GM12865 (cell line): ENCODE measurements around the gene XPO4.

Experiments used
- DNase-seq: peaks from one replicate; pipeline ENCODE4 v3.0.0; 2010; ENCODE audit warnings: low read depth
- H3K4me3 ChIP-seq: 2 replicates; pipeline ENCODE4 v1.5.1; 2011; ENCODE audit warnings: mild to moderate bottlenecking, low read depth, low read length, control low read depth
- TF ChIP-seq, protein P1 (sequence below): IDR thresholded peaks from 2 replicates; pipeline ENCODE4 v1.5.1; 2011; ENCODE audit warnings: low read length, control low read depth, low read depth, inconsistent platforms; ENCODE audit not compliant: insufficient read depth; ENCODE audit errors: missing control alignments

The XPO4 gene

DNA sequence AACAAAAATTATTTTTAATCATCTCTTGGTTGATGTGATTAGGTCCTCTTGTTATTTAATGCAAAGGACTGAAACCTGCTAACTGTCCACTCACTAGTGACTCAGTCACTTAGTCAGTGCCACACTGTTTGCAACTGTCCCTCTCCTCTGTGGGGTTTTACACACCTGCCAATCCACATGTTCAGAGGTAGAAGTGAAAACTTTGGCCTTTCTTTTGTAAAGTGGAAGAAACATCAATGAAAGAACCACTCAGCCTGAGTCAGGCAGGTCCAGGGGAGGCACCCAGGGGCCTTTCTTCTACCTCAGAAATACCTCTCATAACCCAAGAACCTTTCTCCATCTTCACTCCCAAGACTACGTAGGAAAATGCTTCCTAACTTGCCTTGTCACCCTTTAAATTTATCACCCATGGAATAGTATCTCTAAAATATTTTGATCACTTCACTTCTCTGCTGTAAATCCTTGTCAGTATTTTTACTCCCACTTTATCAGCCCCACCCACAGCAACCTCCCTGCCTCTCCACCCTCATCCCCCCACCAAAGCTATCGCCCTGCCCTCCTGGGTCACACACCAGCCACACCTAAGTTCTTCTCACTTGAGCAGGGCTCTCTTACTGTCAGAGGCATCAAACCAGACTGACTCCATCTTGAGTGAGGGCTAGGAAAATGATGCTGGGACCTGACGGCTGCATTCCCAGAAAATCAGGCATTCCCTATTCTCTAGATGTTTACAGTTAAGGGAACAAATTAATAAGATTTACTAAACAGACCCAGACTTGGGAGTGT, 99.2 kb downstream of the XPO4 start:
- no peak overlapping the region for H3K4me3 ChIP-seq

GRCh38 chr13:20801707-20802106, 100.8 kb downstream of the XPO4 start:
- H3K4me3 ChIP-seq = no peak overlapping the region
- TF ChIP-seq, protein P1, sequence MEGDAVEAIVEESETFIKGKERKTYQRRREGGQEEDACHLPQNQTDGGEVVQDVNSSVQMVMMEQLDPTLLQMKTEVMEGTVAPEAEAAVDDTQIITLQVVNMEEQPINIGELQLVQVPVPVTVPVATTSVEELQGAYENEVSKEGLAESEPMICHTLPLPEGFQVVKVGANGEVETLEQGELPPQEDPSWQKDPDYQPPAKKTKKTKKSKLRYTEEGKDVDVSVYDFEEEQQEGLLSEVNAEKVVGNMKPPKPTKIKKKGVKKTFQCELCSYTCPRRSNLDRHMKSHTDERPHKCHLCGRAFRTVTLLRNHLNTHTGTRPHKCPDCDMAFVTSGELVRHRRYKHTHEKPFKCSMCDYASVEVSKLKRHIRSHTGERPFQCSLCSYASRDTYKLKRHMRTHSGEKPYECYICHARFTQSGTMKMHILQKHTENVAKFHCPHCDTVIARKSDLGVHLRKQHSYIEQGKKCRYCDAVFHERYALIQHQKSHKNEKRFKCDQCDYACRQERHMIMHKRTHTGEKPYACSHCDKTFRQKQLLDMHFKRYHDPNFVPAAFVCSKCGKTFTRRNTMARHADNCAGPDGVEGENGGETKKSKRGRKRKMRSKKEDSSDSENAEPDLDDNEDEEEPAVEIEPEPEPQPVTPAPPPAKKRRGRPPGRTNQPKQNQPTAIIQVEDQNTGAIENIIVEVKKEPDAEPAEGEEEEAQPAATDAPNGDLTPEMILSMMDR = no peak
- DNase-seq = no peak

More for the DNA sequence above, 99.2 kb downstream of the XPO4 start:
- TF ChIP-seq, protein P1 = no peak
- no peak for DNase-seq

DNA sequence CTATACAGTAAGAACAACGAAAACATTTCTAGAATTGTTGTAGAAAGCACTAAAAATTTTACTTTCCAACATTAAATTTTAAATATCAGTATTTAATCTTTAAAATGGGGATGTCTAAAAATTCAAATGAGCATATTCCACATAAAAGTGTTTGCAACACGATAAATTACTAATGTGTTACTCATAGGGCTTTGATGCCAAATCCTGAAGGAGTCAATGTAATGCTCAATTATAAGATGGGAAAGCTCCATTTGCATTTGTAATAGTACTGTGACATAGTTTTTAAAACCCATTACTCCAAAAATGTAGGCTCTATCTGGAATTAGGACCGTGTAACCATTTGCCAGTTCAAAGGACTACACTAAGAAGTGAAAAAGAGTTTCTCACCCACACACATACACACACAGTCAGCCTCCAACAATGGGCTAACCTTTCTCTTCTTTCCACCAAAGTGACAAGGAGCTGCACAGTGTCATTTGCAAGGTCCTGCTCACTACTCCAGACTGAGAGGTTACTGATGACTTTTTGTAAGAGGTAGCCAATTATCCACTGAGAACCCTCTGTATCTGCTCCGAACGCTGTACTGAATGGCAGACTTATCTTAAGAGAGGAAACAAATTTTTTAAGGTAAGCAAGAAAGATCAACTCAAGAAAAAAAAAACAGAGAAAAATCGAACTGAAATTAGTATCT, 102.7 kb downstream of the XPO4 start:
- DNase-seq = no peak
- H3K4me3 ChIP-seq = no peak overlapping the region

DNA sequence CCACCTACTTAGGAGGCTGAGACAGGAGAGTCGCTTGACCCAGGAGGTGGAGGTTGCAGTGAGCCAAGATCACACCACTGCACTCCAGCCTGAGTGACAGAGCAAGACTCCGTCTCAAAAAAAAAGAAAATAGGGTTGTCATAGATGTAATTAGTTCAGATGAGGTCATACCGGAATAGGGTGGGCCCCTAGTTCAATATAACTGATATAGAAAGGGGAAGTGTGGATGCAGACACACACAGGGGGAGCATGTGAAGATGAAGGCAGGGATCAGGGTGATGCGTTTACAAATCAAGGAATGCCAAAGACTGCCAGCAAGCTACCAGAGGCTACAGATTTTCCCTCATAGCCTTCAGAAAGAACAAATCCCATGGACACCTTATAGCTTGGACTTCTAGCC, 104.5 kb downstream of the XPO4 start:
- no peak for DNase-seq
- TF ChIP-seq, protein P1 = no peak
- H3K4me3 ChIP-seq = no peak overlapping the region

More for the DNA sequence above, 102.7 kb downstream of the XPO4 start:
- TF ChIP-seq, protein P1 = no peak

DNA sequence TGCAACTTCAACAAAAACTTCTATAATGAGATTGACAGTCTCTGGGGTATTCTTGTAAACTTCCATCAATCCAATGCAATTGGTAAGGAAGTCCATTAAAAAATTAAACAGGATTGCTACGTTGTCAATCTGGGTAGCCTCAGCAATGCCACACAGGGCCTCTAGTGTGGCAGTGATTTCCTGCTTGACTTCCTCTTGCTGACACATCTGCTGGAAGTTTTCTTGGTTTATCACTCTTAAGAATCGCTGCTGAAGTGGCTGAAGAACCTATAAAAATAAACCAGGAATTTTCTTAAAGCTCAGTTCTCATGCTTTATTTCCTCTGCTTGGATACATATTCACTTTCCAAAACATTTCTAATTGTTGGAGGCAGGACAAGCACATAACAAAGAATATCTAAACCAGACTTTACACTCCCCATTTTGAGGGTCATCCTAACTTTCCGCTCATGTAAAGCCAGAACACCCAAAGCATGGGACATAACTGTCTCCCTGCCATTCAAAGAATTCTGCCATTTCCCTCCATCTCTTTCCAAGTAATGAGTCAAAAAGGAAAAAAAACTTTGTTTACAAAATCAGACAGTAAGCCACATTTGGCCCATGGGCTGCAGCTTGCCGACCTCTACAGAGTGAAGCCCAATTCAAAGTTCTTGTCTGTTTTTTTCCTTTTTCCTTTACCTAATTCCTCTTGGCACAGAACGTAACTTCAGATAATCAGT, 105.6 kb downstream of the XPO4 start:
- TF ChIP-seq, protein P1 = no peak
- H3K4me3 ChIP-seq = no peak overlapping the region
- DNase-seq = no peak

GRCh38 chr13:20789665-20790064, 112.9 kb downstream of the XPO4 start:
- no peak overlapping the region for H3K4me3 ChIP-seq
- TF ChIP-seq, protein P1 = no peak
- DNase-seq = no peak
